AG09309 (cell line): Measurements from ENCODE around the gene CNP.

Source experiments
- DNase-seq: peaks from one replicate; pipeline ENCODE4 v3.0.0-alpha.2; 2010; ENCODE audit warnings: low read depth
- H3K4me3 ChIP-seq: 2 replicates; pipeline ENCODE4 v1.5.1; 2011; ENCODE audit warnings: mild to moderate bottlenecking, low read depth, low read length, moderate library complexity; ENCODE audit not compliant: control insufficient read depth
- CTCF ChIP-seq: IDR thresholded peaks from 2 replicates; pipeline ENCODE4 v1.5.1; 2011; ENCODE audit warnings: mild to moderate bottlenecking, low read depth, low read length, inconsistent platforms; ENCODE audit not compliant: insufficient read depth, control insufficient read depth; ENCODE audit errors: missing control alignments

CNP gene

GRCh38 chr17:41973408-41973811, 6.8 kb downstream of the CNP start:
- H3K4me3 ChIP-seq = no peak overlapping the region
- DNase-seq = no peak
- no peak for TF ChIP-seq CTCF

GRCh38 chr17:41974031-41974430, 7.4 kb downstream of the CNP start:
- DNase-seq = no peak

GRCh38 chr17:41974658-41975057, 8.1 kb downstream of the CNP start:
- DNase-seq = no peak
- no peak for TF ChIP-seq CTCF
- H3K4me3 ChIP-seq = no peak overlapping the region

More at GRCh38 chr17:41974031-41974430, 7.4 kb downstream of the CNP start:
- no peak overlapping the region for H3K4me3 ChIP-seq
- no peak for TF ChIP-seq CTCF

- no peak for TF ChIP-seq CTCF
- H3K4me3 ChIP-seq = no peak overlapping the region
- DNase-seq = no peak
Observed at GRCh38 chr17:41975099-41976083, 8.8 kb downstream of the CNP start.

- H3K4me3 ChIP-seq = no peak overlapping the region
- DNase-seq = no peak
- no peak for TF ChIP-seq CTCF
Observed at GRCh38 chr17:41976142-41976768, 9.7 kb downstream of the CNP start.

- TF ChIP-seq CTCF = no peak
- H3K4me3 ChIP-seq = no peak overlapping the region
- DNase-seq = no peak
Observed at GRCh38 chr17:41977991-41978390, 11.4 kb downstream of the CNP start.
